GM12872 (cell line): Measurements from ENCODE around the gene MRGPRE.

Experiments used
- TF ChIP-seq, protein P1 (sequence below): IDR thresholded peaks from 3 replicates; pipeline ENCODE4 v1.5.1; 2011; ENCODE audit warnings: low read depth, mild to moderate bottlenecking, low read length, moderate library complexity; ENCODE audit not compliant: insufficient read depth

MRGPRE gene

DNA sequence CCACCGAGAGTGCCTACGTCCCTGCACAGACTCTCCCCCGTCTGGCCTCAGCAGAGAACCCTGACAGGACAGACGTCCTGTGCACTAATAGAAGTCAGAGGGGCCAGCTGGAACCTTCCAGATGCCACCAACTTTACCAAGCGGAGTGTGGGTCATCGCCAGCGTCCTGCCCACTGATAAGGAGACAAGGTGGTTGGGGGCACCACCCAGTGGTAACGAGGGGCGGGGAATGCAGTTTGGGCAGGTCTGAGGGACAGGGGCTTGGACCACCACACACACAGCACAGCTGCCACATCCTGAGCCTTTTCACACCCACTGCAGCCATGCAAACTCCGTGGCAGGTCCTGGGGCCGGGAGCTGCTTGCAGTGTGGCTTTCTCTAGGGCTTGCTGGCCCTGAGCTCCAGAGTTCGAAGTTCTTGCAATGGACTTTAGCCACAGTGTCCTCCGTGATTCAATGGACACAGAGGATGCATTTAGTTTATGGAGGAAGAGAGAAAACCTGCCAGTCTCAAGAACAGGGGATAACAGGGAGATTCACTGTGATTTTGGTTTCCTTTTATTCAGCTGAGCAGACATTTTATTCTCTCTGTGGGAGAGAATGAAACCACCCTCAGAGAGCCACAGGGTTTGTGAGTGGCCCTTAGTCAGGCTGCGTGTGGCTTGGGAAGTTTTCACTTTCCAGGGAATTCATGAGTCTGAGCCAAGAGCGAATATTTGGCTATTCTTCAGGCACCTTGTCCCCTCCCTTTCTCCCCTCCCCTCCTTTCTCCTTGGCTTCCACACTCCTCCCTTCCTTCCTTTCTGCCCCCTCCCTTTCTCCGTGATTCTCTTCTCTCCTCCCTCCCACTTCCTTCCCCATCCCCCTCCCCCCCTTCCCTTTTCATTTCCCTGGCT lies 26.7 kb downstream of the MRGPRE start:
- TF ChIP-seq, protein P1, sequence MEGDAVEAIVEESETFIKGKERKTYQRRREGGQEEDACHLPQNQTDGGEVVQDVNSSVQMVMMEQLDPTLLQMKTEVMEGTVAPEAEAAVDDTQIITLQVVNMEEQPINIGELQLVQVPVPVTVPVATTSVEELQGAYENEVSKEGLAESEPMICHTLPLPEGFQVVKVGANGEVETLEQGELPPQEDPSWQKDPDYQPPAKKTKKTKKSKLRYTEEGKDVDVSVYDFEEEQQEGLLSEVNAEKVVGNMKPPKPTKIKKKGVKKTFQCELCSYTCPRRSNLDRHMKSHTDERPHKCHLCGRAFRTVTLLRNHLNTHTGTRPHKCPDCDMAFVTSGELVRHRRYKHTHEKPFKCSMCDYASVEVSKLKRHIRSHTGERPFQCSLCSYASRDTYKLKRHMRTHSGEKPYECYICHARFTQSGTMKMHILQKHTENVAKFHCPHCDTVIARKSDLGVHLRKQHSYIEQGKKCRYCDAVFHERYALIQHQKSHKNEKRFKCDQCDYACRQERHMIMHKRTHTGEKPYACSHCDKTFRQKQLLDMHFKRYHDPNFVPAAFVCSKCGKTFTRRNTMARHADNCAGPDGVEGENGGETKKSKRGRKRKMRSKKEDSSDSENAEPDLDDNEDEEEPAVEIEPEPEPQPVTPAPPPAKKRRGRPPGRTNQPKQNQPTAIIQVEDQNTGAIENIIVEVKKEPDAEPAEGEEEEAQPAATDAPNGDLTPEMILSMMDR, result no peak

DNA sequence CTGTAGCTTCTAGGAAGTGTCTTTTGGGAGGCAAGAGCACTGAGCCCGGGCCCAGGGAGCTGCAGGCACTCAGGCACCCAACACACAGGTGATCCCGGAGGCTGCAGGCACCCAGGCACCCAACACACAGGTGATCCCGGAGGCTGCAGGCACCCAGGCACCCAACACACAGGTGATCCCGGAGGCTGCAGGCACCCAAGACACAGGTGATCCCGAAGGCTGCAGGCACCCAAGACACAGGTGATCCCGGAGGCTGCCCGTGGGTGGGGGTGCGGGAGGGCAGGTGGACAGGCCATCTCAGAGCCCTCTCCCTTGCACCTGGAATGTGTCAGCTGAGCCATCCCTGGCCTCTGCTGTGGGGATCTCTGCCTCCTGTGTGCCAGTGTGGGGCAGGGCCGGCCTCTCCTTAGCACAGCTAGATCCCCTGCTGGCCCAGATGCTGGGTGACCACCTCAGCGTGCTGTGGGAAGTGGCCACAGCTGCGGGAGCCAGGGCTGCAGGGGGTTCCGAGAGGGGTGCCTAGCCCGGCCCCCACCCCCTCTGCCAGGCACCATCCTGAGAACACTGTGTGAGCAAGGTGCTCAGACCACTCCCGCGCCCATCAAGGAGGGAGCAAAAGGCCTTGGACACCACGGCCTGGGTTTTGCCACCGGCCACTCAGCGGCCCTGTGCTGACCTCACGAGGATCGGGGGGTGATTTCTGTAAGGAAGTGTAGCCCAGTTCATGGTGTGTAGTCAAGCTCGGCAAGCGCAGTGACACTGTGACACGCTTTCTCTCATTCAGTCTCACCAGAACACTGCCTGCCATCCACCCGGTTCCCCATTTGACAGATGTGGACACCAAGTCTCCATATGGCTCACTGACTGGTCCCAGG lies 27.8 kb downstream of the MRGPRE start:
- TF ChIP-seq, protein P1, result no peak

DNA sequence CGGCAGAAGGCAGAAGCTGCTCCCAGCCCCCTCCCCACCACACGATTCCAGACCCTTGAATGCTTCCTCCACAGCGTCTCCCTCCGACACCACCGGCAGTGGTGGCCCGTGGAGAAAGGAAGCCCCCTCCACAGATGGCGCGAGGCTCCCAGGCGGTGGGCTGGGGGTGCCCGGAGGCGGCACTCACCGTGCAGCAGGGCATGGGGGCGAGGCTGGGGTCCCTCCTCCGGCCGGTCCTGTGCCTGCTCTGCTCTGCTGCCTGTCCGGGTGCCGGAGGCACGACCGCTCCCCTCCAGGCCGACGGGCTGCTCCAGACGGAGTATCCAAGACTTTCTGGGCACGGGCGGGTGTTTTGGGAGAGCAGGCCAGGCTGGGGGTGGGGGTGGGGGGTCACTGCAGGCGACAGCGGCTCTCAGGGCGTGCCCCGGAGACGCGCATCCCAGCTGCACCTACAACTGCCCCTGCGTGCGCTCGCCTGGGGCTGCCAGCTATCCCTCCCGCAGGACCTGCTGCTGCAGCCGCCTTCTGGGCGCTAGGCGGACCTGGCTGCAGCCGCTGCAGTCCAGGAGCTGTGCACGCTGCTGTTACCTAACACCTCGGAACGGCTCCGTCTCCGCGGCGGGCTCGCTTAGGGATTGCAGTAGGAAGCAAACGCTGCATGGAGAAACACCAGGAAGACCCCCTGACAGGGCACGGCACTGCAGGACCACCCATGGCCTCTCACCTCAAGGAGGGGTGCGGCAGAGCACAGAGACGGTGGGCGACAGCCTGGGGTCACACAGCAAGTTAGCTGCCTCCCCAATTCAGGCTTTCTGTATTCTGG lies 28.8 kb downstream of the MRGPRE start:
- TF ChIP-seq, protein P1, result no peak

DNA sequence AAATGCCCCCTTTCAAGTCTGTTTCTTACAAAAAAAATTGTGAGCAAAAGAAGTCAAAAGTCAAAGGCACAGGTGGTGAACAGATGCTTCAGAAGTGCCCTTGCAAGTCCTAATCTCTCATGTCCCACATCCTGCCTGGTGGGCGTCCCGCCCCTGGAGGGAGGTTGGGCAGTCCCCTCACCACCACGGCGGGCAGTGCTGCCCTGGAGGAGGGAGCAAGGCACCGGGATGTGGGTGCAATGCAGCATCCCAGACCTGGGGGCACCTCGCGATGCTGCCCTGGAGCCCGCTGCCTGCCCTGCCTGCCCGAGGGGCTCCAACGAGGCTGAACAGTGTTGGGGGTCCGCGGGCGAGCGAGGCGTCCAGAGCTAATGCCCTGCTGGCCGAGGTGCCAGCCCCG lies 29.5 kb downstream of the MRGPRE start:
- TF ChIP-seq, protein P1, result no peak

DNA sequence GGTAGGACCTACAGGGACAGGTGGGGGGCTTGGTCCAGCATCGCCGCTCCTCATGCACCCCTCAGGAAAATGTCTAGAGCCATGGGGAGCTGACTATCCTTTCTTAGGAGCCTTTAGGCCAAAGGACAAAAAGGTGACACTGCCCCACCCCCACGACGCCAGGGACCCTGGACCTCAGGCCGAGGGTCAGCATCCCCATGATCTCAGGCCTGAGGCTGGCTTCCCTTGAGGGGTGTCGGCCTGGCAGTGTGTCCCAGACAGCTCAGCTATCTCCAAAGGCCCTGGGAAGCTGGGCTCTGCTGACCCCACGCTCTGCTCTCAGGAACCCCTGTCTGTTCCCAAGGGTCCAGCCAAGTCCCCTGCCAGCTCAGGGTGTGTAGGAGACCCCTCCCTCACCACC lies 29.9 kb downstream of the MRGPRE start:
- TF ChIP-seq, protein P1, result no peak

DNA sequence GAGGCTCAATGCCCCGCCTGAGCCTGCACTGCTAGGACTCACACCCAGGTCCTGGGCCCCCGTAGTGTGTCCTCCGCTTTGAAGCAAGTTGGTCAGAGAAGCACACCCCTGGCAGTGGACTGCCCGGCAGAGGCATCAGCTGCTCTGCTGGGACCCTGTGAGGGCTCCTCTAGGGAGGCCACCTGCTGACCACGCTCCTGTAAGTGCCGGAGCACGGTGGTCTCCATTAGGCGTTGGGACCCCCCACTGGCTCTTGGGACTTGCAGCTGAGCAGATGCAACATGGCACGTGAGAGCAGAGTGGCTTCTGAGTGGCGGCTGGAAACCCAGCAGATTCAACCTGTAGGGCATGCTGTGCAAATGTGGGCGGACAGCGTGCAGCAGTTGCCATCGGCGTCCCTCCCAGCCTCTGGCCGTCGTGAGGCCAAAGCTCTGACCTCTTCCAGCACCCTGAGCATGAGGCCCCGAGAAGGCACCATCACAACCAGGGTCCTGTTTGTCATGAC lies 30.5 kb downstream of the MRGPRE start:
- TF ChIP-seq, protein P1, result no peak

DNA sequence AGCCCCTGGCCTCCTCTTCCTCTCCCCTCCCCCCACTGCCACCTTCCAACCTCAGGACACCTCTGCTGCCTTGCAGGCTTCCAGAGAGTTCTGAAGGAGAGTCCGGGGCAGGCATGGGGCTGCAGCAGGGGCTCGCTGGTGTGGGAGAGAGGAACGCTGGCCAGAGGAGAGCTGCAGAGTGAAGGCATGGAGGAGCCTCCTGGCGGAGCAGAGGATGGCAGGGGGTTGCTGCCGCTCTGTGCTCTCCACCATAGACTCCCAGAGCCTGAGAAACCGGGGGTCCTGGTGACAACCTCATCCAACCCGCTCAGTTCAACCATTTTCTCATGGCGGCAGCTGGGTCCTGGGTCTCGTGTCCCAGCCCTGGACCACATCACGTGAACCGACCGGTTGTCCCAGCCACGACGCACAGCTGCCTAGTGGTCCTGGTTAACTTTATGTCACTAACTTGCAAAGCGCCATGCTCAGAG lies 31.1 kb downstream of the MRGPRE start:
- TF ChIP-seq, protein P1, result no peak
